Natural killer cell (primary cell): ENCODE data around the gene SPESP1. TPM values are rescaled to one million over a fixed set of nuclear protein-coding genes. Genes with fewer than 3 reads are reported as not detected.

ENCODE experiments used
- ATAC-seq, 3 donors: fragments of 150-1000 bp in 2 of 3; fragments of 200-7000 bp in 1 of 3; cut with Tn5 transposase; 1 replicate in 1 of 3; 2 replicates in 2 of 3; pipeline ENCODE4 v1.10.0; 2021; ENCODE audit warnings: mild to moderate bottlenecking in 2 of 3, moderate library complexity in 2 of 3
- DNase-seq, 2 donors: peaks; one replicate each; pipeline versions ENCODE4 v3.0.0 to v3.0.0-alpha.2; 2013 to 2021; ENCODE audit warnings: mixed read lengths in 1 of 2
- H3K27ac ChIP-seq: one replicate; pipeline ENCODE4 v1.5.1; 2013; ENCODE audit warnings: mild to moderate bottlenecking, low read length
- H3K27me3 ChIP-seq: one replicate; pipeline ENCODE4 v1.6.1; 2013; ENCODE audit warnings: low read length; ENCODE audit not compliant: control insufficient read depth, insufficient read depth
- H3K36me3 ChIP-seq: one replicate; pipeline ENCODE4 v1.6.1; 2013; ENCODE audit warnings: low read length; ENCODE audit not compliant: control insufficient read depth, insufficient read depth
- H3K4me1 ChIP-seq: one replicate; pipeline ENCODE4 v1.6.1; 2013; ENCODE audit warnings: low read length; ENCODE audit not compliant: control insufficient read depth, insufficient read depth
- H3K4me3 ChIP-seq: one replicate; pipeline ENCODE4 v1.5.1; 2013; ENCODE audit warnings: low read length
- H3K9me3 ChIP-seq: one replicate; pipeline ENCODE4 v1.6.1; 2013; ENCODE audit warnings: low read length; ENCODE audit not compliant: control insufficient read depth, insufficient read depth
- H3K27ac Mint-ChIP-seq, 2 donors: one replicate each; pipeline ENCODE4 v1.8.0; 2022; ENCODE audit warnings: mild to moderate bottlenecking in 2 of 2, mixed read lengths in 2 of 2, moderate library complexity in 1 of 2
- H3K27me3 Mint-ChIP-seq, 2 donors: one replicate each; pipeline ENCODE4 v1.8.0; 2022; ENCODE audit warnings: low read depth in 2 of 2, mixed read lengths in 2 of 2
- H3K36me3 Mint-ChIP-seq: one replicate; pipeline ENCODE4 v1.8.0; 2022; ENCODE audit warnings: mixed read lengths
- H3K4me1 Mint-ChIP-seq, 2 donors: one replicate each; pipeline ENCODE4 v1.8.0; 2022; ENCODE audit warnings: mixed read lengths in 2 of 2
- H3K4me3 Mint-ChIP-seq: one replicate; pipeline ENCODE4 v1.8.0; 2022; ENCODE audit warnings: mild to moderate bottlenecking, moderate library complexity, mixed read lengths
- H3K9me3 Mint-ChIP-seq, 2 donors: one replicate each; pipeline ENCODE4 v1.8.0; 2022; ENCODE audit warnings: mixed read lengths in 2 of 2
- WGBS: methylation state at CpG from one replicate; pipeline ENCODE4 v1.1.7; 2013; ENCODE audit warnings: missing lambda C conversion rate; ENCODE audit not compliant: insufficient coverage; 5-methylcytosine and 5-hydroxymethylcytosine counted together
- intact Hi-C: fragments of 100-400 bp; cut with micrococcal nuclease; formaldehyde crosslinking; loops from one replicate; pipeline ENCODE4 v1.14.2; 2022
- total RNA-seq, 4 donors: library from RNA; stranded (reverse); fragments of 120-200 nt in 1 of 4; gene quantifications; one replicate each; pipeline versions ENCODE4 v1.2.3 to v1.2.4, GENCODE V29; 2013 to 2022
- TF ChIP-seq, protein P1 (sequence below): fragments of 200-600 bp; IDR thresholded peaks from one replicate; pipeline ENCODE4 v1.8.0; 2022; ENCODE audit warnings: antibody characterized with exemption

SPESP1 gene
- total RNA-seq, 3 donors from 2014 or later (not counting 1 experiment from before 2014, with no cell fraction given) = 0.43 TPM; not detected in 2

DNA sequence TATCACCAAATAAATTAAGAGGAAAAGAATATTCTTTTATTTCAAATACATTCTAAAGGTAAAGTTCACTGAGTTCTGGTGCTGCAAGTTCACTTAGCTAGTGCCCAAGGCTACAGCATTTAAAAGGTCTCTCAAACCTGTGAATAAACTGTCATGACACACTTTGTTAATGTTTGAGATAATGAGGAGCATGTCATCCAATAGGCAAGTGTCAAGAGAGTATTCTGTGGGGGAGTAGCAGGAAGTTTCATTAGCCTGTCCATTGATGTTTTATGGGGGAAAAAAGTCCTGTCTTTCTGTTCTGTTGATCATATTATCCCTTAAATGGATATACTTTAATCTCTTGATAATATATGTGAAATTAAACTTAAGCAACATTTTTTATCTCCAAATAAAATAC lies 4.0 kb downstream of the SPESP1 start:
- ATAC-seq = no peak
- TF ChIP-seq, protein P1, sequence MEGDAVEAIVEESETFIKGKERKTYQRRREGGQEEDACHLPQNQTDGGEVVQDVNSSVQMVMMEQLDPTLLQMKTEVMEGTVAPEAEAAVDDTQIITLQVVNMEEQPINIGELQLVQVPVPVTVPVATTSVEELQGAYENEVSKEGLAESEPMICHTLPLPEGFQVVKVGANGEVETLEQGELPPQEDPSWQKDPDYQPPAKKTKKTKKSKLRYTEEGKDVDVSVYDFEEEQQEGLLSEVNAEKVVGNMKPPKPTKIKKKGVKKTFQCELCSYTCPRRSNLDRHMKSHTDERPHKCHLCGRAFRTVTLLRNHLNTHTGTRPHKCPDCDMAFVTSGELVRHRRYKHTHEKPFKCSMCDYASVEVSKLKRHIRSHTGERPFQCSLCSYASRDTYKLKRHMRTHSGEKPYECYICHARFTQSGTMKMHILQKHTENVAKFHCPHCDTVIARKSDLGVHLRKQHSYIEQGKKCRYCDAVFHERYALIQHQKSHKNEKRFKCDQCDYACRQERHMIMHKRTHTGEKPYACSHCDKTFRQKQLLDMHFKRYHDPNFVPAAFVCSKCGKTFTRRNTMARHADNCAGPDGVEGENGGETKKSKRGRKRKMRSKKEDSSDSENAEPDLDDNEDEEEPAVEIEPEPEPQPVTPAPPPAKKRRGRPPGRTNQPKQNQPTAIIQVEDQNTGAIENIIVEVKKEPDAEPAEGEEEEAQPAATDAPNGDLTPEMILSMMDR = no peak
- Mint-ChIP-seq H3K27me3 (peaks cover 13 to 20% of the 10 kb centered on the region in 2 donors), H3K36me3 (no peaks in the 10 kb centered on the region), H3K4me1 (no peaks in the 10 kb centered on the region), H3K4me3 (no peak overlapping the region), H3K27ac (no peak overlapping the region), H3K9me3 (no peaks in the 10 kb centered on the region)
- Histone ChIP-seq H3K4me1 (no peaks in the 10 kb centered on the region), H3K36me3 (no peaks in the 10 kb centered on the region), H3K9me3 (no peaks in the 10 kb centered on the region), H3K27ac (no peak overlapping the region), H3K27me3 (peaks cover 2% of the 10 kb centered on the region), H3K4me3 (no peak overlapping the region)
- intact Hi-C loops = no loop called here
- no peak for DNase-seq

DNA sequence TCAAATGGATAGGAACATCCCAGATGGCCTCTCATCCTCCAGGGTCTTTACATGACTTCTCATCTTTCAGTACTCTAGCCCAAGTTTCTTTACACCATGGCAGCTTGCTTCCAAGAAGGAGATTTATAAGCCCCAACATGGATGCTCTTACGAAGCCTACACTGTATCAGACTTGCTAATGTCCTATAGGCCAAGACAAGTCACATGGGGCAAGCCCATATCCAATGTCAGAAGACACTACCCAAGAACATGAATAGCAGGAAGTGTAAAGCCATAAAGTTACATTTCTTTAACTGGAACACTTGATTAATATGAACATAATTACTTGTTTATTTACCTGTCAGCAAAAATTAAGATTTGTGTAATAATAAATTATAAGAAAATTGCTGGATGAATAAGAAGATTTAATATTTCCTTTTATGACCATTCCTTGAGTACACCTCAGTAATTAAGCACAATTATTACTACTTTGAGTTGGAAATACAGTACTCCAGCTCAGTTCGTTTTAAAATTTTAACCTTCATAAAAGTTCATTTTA lies 5.1 kb downstream of the SPESP1 start:
- no peaks in the 10 kb centered on the region for H3K9me3 Mint-ChIP-seq
- Histone ChIP-seq H3K4me1 (no peaks in the 10 kb centered on the region), H3K27me3 (peaks cover 2% of the 10 kb centered on the region), H3K27ac (no peak overlapping the region), H3K4me3 (no peak overlapping the region), H3K9me3 (no peaks in the 10 kb centered on the region), H3K36me3 (no peaks in the 10 kb centered on the region)
- WGBS = 100% methylated on average over 1 of the region's 2 CpGs
- ATAC-seq = no peak
- TF ChIP-seq, protein P1 = no peak
- H3K4me3 Mint-ChIP-seq = no peak overlapping the region
- DNase-seq = no peak
- intact Hi-C loops = no loop called here
- no peaks in the 10 kb centered on the region for H3K36me3 Mint-ChIP-seq
- no peak overlapping the region for H3K27ac Mint-ChIP-seq
- peaks cover 10 to 24% of the 10 kb centered on the region in 2 donors for H3K27me3 Mint-ChIP-seq
- no peaks in the 10 kb centered on the region for H3K4me1 Mint-ChIP-seq

DNA sequence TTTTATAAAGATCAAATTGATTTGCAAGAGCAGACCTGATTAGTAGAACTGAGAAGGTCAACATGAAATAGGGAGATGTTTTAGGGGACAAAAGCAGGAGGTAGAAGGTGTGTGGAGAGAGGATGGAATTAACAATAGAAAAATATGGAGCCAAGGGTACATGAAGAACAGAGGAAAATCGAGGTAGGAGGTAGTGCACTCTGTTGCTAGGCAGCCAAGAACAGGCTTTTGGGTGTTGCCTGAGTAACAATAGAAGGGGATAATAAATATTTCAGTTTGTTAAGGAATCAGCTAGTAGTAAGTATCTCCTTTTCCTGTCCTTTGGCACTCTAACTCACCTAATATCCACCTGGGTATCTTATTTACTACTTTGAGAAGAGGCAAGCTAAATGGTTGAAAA lies 9.2 kb downstream of the SPESP1 start:
- no peak overlapping the region for H3K27ac ChIP-seq
- DNase-seq = no peak

DNA sequence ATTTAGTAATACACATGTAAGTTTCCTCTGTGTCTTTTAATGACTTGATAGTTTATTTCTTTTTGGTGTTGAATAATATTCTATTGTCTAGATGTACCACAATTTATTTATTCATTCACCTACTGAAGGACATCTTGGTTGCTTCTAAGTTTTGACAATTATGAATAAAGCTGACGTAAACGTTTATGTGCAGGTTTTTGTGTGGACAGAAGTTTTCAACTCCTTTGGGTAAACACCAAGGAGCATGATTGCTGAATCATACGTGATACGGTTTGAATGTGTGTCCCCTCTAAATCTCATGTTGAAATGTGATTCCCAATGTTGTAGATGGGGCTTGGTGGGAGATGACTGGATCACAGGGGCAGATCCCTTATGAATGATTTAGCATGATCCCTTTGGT lies 21.5 kb downstream of the SPESP1 start:
- Mint-ChIP-seq H3K27me3 (peaks cover 15 to 46% of the 10 kb centered on the region in 2 donors), H3K4me3 (no peak overlapping the region), H3K9me3 (no peaks in the 10 kb centered on the region), H3K27ac (no peak overlapping the region), H3K4me1 (no peaks in the 10 kb centered on the region), H3K36me3 (no peaks in the 10 kb centered on the region)
- ATAC-seq = no peak
- TF ChIP-seq, protein P1 = no peak
- no peaks in the 10 kb centered on the region for H3K36me3 ChIP-seq
- 92% methylated on average over 4 of the region's 4 CpGs for WGBS
- no peak for DNase-seq
- intact Hi-C loops = no loop called here
- no peak overlapping the region for H3K4me3 ChIP-seq
- H3K9me3 ChIP-seq = no peaks in the 10 kb centered on the region
- no peaks in the 10 kb centered on the region for H3K4me1 ChIP-seq
- no peaks in the 10 kb centered on the region for H3K27me3 ChIP-seq
- no peak overlapping the region for H3K27ac ChIP-seq

More for the DNA sequence above, 9.2 kb downstream of the SPESP1 start:
- Histone ChIP-seq H3K4me3 (no peak overlapping the region), H3K9me3 (no peaks in the 10 kb centered on the region), H3K27me3 (peaks cover 2% of the 10 kb centered on the region), H3K4me1 (no peaks in the 10 kb centered on the region), H3K36me3 (no peaks in the 10 kb centered on the region)
- no peaks in the 10 kb centered on the region for H3K4me1 Mint-ChIP-seq
- no peaks in the 10 kb centered on the region for H3K9me3 Mint-ChIP-seq
- no peak overlapping the region for H3K4me3 Mint-ChIP-seq
- ATAC-seq = no peak
- peaks cover 18 to 40% of the 10 kb centered on the region in 2 donors for H3K27me3 Mint-ChIP-seq
- intact Hi-C loops = no loop called here
- TF ChIP-seq, protein P1 = no peak
- no peaks in the 10 kb centered on the region for H3K36me3 Mint-ChIP-seq
- 78% methylated on average over 1 of the region's 1 CpG for WGBS
- no peak overlapping the region for H3K27ac Mint-ChIP-seq
